ENCODE measurements around the gene ADAM11.
"Not testable (repeated sequence)": the region's sequence is repeated elsewhere in the genome, so short reads cannot be mapped to it uniquely, and the experiment has no call there.

Gene ADAM11

GRCh38 chr17:44751331-44751730, 7.5 kb upstream of the ADAM11 start:
- in situ Hi-C loops (cut with HindIII; ENCODE audit: low sequenced_read_pairs): no loop called here
- TF ChIP-seq CTCF (IDR thresholded peaks at IDR 0.05; ENCODE audit: low read depth, low read length): no peak
- DNase-seq (ENCODE audit: low read depth, low spot score): no peak
- no peak overlapping the region for H3K4me3 ChIP-seq (ENCODE audit: low read depth, low read length)

GRCh38 chr17:44751806-44752205, 7.0 kb upstream of the ADAM11 start:
- no peak for DNase-seq (ENCODE audit: low read depth, low spot score)
- no peak for TF ChIP-seq CTCF (IDR thresholded peaks at IDR 0.05; ENCODE audit: low read depth, low read length)
- H3K4me3 ChIP-seq (ENCODE audit: low read depth, low read length): no peak overlapping the region
- in situ Hi-C loops (cut with HindIII; ENCODE audit: low sequenced_read_pairs): no loop called here

GRCh38 chr17:44752953-44753861, 5.6 kb upstream of the ADAM11 start:
- DNase-seq (ENCODE audit: low read depth, low spot score): no peak
- in situ Hi-C loops (cut with HindIII; ENCODE audit: low sequenced_read_pairs): no loop called here
- no peak overlapping the region for H3K4me3 ChIP-seq (ENCODE audit: low read depth, low read length)
- no peak for TF ChIP-seq CTCF (IDR thresholded peaks at IDR 0.05; ENCODE audit: low read depth, low read length)

GRCh38 chr17:44754276-44754675, 4.5 kb upstream of the ADAM11 start:
- in situ Hi-C loops (cut with HindIII; ENCODE audit: low sequenced_read_pairs): no loop called here
- no peak for DNase-seq (ENCODE audit: low read depth, low spot score)
- TF ChIP-seq CTCF (IDR thresholded peaks at IDR 0.05; ENCODE audit: low read depth, low read length): no peak
- H3K4me3 ChIP-seq (ENCODE audit: low read depth, low read length): no peak overlapping the region

GRCh38 chr17:44755180-44755579, 3.6 kb upstream of the ADAM11 start:
- H3K4me3 ChIP-seq (ENCODE audit: low read depth, low read length); in situ Hi-C loops (cut with HindIII; ENCODE audit: low sequenced_read_pairs); DNase-seq (ENCODE audit: low read depth, low spot score): not testable (repeated sequence)

- in situ Hi-C loops (cut with HindIII; ENCODE audit: low sequenced_read_pairs): no loop called here
- no peak for DNase-seq (ENCODE audit: low read depth, low spot score)
These were observed 1.5 kb upstream of the ADAM11 start for GRCh38 chr17:44757045-44757917.

More at GRCh38 chr17:44757045-44757917, 1.5 kb upstream of the ADAM11 start:
- H3K4me3 ChIP-seq (ENCODE audit: low read depth, low read length): no peak overlapping the region
- no peak for TF ChIP-seq CTCF (IDR thresholded peaks at IDR 0.05; ENCODE audit: low read depth, low read length)

All from astrocyte of the spinal cord (primary cell).